GM18519 (cell line): Measurements from ENCODE around the gene REV3L.

Experiments
- ATAC-seq: cut with Tn5 transposase; IDR thresholded peaks from one replicate; pipeline ENCODE4 v1.9.1; 2021; ENCODE audit warnings: mild to moderate bottlenecking, moderate library complexity; ENCODE audit not compliant: unreplicated experiment, low FRiP score

The REV3L gene

DNA sequence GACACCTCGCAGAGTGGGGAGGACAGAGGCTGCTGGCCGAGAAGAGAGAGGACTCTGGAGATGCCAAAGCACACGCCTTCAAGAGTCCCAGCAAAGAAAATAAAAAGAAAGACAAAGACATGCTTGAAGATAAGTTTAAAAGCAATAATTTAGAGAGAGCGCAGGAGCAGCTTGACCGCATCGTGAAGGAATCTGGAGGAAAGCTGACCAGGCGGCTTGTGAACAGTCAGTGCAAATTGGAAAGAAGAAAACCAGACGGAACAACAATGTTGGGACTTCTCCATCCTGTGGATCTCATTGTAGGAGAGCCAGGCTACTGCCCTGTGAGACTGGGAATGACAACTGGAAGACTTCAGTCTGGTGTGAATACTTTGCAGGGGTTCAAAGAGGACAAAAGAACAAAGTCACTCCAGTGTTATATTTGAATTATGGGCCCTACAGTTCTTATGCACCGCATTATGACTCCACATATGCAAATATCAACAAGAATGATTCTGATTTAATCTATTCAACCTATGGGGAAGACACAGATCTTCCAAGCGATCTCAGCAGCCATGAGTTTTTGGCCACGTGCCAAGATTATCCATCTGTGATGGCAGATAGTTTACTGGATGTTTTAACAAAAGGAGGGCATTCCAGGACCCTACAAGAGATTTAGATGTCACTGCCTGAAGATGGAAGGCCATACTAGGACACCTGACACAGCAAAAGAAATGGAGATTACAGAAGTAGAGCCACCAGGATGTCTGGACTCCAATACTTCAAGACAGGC lies 52.2 kb downstream of the REV3L start:
- ATAC-seq = no peak

DNA sequence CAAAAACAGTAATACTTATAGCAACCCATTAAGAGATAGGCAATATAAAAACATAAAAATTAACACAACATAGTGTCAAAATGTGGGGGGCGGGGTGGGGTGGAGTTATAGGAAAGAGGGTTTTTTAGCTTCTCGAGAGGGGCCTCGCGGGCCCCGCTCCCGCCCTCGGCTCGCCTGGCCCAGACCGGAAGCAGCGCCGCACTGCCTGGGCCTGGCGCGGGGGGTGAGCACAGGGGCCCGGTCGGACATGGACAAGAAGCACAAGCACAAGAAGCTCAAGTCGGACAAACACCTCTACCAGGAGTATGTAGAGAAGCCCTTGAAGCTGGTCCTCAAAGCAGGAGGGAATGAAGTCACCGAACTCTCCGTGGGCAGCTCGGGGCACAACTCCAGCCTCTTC lies 53.4 kb downstream of the REV3L start:
- ATAC-seq = no peak

DNA sequence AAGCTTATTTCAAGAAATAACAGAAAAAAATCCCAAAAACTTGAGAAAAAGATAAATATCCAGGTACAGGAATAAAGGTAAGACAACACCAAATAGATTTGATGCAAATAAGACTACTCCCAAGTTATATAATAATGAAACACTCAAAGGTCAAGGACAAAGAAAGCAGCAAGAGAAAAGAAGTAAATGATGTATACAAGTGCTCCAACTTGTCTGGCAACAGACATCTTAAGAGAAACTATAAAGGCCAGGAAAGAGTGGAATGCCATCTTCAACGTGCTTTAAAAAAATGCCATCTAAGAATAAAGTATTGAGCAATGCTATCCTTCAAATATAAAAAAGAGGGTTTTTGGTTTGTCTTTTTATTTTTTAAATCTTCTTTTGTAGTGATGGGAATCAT lies 54.2 kb downstream of the REV3L start:
- no peak for ATAC-seq

DNA sequence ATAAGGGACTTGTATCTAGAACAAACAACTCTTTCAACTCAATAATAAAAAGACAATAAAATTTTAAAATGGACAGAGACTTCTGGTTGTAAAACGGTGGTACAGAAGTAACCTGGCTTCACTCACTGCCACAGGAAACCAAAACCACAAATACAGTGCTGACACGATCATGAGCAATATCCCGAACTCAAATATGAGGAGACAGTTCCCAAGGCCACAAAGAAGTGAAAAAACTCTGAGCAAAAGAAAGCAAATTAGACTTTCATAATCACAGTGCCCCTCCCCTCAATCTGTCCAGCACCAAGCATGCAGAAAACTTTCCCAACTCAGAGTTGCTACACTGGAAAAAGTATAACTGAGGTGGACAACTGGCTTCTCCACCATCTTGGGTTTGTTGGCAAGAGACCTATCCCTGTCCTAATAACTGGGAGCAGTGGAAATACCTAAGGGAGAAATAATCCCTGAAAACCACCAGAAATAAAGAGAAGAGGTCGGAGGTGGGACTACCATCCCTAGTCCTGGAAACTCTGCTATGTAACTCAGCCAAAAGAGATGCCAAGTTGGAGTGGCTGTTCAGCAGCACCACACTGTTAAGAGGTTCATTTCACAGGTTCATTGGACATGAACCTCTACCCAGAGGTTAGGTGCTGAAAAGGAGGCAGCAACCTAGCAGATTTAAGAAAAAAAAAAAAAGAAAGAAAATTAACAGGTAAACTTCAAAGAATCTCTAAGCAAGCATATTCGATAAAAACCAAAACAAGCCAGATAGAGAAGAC lies 55.5 kb downstream of the REV3L start:
- ATAC-seq = peak; percentile 57

DNA sequence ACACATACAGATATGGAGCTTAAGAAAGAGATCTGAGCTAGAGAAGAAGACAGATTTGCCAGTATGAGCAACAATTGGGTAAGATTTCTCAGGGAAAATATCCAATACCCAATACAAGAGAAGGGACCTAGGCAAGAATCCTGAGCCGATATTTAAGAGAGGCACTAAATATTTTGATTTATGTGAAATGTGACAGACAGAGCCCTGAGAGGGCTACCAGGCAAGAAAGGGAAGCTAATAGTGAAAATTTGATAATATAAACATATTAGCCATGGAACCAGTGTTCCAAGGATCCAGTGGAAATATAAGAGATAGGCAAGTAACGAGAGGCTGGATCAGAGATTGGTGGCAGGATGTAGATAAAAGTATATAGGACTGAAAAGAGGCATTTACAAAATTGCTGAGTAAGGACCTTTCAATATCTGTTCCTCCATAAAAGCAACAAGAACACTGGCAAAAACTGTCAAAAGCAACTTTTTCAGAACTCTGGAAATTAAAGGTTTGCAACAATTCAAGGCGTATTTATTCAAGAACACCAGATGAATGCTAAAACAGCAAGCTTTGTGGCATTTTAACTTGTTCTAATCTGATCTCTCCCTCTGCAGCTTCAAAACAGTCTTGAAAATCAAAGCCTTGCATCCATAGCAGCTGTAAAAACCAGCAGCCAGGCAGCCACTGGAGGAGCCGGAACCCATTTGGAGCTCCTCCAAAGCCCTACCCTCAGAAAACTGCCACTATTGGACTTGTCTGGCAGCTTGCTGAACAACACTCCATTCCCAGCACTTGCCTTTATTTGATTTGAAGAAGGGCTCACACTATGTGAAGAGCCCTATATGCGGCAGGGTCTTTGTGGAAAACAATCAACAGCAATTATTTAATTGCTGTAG lies 58.8 kb downstream of the REV3L start:
- ATAC-seq = no peak

DNA sequence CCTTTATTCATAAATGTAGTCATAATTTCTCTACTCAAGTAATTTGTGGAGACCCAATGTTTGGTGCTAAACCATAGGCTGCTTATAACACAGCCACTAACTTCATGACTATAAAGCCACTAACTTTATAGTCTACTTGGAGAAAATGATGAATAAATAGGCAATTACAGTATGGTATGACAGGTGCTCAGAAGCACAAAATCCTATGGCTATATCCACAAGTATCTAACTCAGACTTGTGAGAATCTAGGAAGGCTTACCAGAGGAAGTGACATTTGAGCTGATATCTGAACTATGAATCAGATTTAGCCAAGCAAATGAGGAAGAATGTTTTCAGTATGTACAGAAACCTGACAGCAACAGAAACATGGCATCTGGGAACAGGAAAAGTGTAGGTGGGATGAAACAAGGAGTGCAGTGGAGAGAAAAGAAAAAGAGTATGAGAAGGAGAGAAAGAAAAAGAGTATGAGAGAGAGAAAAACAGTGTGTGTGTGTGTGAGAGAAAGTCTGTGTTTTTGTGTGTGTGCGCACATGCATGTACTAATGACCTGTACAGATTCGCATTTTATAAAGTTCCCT lies 59.9 kb downstream of the REV3L start:
- no peak for ATAC-seq

DNA sequence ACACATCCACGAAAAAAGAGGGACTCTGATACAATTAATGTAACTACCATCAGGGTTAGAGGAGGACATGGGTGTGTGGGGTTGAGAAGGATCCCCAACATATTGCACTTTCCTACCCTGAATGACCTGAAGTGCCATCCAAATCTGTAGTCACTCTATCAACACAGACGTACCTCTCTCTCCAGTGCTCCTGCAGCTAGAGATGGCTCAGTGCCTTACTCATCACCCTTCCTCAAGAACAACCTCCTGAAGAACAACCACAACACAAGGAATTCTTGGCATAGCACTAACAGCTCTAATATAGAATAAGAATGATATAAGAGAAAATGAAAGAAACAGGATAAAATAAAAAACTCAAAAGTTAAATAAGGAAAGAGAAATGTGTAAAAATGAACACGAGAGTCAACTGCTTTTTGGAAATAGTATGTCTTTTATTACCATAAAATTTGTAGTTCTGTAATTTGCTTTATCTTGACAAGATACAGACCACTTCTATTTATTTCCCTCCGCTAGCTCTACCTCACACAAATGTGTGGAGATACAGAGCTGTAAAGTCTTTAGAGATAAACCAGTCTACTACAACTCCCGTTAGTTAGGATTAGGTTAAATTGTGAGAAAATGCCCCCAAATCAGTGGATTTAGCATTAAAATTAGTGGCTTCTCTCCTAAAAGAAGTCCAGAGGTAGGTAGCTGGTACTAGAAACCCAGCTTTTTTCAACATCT lies 63.9 kb downstream of the REV3L start:
- ATAC-seq = no peak

DNA sequence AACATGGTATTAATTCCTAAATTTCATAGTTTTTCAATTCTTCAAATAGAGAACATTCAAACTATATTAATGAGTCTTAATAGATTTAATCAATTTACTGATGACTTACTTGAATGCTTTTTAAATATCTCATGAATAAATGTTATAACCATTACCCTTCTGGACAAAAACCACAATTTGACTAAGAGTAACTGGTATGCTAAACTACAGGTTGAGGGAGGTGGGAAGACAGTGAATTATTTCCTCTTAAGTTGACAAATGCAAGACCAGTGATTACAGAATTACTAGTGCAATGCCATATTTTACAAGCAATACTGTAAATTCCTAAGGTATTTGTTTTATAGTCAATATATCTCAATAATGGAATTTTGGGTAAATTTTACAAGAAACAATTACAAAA lies 65.1 kb downstream of the REV3L start:
- no peak for ATAC-seq

DNA sequence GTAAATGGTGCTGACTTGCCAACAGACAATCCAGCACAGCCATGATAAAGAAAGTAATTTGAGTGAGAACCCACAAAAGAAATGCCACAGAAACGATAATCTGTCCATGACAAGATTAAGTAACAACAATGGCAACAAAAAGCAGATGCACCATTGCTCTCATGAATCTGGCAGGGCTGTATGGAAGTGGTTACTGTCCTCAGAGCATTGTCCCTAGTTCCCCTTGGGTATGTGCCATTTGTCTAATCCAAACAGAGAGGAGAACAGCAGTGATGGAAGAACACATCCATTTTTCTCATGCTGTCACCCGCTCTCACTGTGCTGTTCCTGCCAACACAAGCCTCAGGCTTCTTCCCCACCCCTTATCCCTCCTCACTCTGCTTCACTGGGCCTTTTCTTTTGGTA lies 65.8 kb downstream of the REV3L start:
- no peak for ATAC-seq

DNA sequence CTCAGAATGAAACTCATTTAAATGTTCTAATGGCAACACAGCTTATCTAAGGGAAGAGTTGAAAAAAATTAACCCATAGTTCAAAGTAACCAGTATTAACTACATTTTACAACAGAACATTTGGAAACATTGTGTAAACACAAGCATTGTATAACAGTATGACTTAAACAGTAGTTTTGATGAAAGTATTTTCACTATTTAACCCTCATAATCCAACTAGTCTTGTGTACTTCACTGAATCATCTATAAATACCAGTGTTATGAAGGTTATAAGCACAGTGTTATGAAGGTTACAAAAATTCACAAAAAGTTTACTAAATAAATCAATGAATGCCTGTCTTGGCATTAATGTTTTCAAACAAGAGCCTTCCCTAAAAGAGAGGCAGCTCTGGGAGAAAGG lies 66.5 kb downstream of the REV3L start:
- no peak for ATAC-seq

DNA sequence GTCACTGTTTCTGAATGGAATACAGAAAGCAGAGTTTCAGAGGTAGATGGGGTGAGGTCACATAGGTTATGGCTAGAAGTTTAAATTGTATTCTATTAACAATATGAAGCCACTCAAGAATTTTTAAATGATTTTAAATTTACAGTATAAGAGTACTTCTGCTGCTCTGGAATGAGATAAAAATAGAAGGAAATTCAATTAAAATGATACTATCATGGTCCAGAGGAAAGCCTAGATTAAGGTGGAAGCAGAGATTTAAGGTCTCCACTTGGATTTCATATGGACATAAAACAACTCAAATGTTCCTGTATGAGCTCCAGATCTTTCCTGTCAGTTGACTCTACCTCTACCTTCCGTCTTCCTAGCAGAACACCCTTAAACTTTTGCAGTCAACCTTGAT lies 68.6 kb downstream of the REV3L start:
- ATAC-seq = no peak

DNA sequence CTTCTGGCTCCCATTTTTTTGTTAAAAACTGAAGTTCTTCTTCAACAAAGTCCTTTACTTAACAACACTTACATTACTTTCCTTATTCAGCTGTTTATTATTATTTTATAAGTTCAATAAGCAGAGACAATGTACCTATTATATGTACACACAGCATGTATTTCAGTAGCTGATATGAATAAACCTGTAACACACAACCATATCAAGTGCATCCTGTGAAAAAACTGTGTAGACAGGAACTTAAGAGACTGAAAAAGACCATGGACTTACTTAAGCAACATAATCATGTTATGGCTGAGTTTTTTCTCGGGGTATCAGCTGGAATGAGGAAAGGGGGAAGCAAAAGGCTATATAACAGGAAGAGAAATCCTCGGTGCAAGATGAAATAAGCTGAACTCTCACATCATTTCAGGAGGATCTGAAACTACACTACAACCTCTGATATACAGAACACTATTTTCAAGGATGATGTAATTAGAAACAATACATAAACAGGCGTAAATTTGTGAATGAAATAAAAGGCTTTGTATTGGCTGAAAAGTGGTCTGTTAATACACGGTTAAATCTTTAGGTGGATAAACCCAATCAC lies 70.9 kb downstream of the REV3L start:
- peak; percentile 48 for ATAC-seq

DNA sequence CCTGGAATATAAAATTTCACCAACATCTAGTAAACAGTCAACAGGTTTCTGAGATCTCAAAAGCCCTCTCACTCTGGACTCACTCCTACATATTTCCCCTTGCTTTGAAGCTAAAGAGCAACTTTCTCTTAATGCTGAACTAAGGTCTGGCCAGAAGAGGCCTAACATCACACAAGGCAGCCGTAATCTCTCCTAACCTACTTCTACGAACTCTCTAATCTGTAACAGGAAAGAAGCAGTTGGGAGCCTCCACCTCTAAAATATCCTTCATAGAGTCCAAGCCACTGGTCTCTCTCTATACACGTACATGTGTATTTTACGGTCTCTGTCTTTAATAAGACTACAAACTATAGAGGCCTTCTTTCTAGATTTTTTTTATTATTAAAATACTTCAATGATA lies 72.0 kb downstream of the REV3L start:
- ATAC-seq = no peak

DNA sequence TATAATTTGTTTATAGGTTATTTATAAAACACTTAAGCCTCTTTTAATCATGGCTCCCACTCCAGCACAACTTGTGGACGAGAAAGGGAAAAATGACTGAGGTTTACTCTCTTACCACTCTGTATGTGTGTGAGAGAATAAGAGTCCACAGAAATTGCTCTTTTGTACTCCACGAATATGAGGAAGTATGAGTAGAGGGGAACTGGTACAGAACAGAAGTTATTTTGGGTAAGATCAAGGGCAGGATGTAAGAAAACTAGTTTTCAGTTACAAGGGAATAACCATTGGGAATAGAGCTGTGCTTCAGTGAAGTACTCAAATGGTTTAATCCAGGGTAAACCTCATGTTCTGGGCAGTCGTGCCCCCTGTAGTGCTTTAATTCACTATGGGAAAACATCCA lies 72.6 kb downstream of the REV3L start:
- no peak for ATAC-seq

DNA sequence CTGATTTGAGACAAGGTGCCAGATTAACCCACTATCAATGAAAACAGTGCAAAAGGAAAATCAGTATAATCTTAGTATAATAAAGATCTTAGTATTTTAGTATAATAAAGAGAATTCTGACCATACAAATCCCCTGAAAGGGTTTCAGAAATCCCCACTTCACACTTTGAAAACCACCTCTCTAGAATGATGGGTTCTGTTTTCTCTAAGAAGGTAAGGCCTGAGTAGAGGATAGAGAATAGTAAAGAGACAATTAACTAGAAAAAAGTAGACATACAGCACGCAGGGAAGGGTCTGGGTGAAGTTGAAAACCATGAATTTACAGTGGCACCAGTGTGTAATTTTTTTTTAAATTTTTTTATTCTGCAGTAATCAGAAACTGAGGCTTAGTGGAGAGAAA lies 73.6 kb downstream of the REV3L start:
- no peak for ATAC-seq

DNA sequence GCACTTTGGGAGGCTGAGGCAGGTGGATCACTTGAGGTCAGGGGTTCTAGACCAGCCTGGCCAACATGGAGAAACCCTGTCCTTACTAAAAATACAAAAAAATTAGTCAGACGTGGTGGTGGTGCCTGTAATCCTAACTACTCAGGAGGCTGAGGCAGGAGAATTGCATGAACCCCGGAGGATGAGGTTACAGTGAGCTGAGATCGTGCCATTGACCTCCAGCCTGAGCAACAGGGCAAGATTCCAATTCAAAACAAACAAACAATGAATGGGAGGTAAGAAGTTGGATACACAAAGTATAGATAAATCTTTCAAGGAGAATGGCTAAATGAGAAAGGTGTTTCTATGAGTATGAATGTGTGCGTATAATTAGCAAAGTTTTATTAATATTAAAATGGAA lies 75.3 kb downstream of the REV3L start:
- no peak for ATAC-seq

DNA sequence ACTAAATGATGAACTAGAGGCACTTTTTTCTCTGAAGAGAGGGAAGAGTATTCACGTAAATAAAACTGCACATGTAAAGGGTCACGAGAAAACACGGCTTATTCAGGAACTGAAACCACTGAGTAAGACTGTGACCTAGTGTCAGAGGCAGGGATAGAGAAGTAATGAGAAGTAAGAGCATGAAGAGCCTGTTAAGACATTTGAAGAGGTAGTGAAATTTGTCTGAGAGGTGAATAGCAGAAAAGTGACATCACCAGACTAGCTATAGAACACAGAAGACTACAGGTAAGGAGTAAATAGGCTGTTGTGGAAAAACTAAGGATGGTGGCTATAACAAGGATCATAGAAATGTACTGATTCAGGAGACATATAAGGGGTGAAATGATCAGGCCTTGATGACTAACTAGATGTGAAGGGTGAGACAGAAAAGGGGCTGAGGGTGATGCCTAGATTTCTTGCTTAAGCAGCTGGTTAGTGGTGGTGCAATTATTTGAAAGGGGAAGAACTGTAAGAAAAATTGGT lies 76.8 kb downstream of the REV3L start:
- ATAC-seq = peak; percentile 98

DNA sequence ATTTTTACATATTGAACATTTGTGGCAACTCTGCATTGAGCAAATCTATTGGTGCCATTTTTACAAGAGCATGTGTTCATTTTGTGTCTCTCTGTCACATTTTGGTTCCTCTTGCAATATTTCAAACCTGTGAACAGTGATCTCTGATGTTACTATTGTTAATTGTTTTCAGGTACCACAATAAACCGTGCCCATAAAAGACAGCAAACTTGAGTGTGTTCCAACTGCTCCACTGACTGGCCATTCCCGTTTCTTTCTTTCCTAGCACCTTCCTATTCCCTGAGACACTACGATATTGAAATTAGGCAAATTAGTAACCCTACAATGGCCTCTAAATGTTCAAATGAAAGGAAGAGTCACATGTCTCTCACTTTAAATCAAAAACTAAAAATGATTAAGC lies 79.6 kb downstream of the REV3L start:
- ATAC-seq = no peak

DNA sequence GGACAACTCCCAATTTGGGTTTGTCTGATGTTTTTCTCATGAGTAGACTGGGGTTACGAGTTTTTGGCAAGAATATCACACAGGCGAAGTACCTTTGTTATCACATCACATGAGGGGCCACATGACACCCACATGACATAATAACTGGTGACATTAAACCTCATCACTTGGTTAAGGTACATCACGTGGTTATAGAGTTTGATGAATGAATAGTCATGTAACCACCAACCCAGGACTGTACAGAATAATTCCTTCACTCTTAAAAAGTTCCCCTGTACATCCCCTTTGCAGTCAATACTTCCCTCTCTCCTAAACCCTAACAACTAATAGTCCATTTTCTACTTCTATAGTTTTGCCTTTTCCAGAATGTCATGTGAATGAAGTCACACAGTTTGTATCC lies 83.4 kb downstream of the REV3L start:
- ATAC-seq = no peak

DNA sequence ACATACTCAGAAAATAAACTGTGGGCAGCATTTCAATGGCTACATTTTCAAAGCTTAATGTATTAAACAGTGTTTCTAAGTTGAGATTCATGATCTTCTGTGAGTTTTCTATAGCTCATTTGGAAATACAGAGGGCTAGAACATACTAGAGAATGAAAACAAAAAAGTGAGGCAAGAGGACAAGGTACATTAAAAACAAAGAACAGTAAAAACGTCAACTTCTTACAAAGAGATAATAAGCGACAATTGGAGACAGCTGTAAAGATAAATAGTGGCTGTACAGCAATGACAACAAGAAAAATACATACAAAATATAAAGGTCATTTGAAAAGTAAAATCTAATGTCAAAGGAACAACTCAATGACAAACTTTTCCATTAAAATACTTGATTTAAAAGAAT lies 94.3 kb downstream of the REV3L start:
- no peak for ATAC-seq
